ENCODE measurements around the gene FGF1. TPM values are rescaled to one million over a fixed set of nuclear protein-coding genes. Genes with fewer than 3 reads are reported as not detected.

FGF1 gene
- total RNA-seq, 1 donor from 2014 or later = 0.98 TPM

- DNase-seq (ENCODE audit: low spot score) = no peak
Observed at GRCh38 chr5:142544071-142544753, 141.7 kb downstream of the FGF1 start.

- DNase-seq (ENCODE audit: low spot score) = no peak
Observed at GRCh38 chr5:142542906-142543305, 143.0 kb downstream of the FGF1 start.

Other genes starting within 250 kb of the FGF1 start
- gene ARHGAP26, start 84.3 kb upstream of the FGF1 start, total RNA-seq = 60.3 TPM